IPS-NIHi7 (cell line): Measurements from ENCODE around the gene DDAH1.
"Not testable (repeated sequence)": the region's sequence is repeated elsewhere in the genome, so short reads cannot be mapped to it uniquely, and the experiment has no call there.

Source experiments
- DNase-seq: peaks from one replicate; pipeline ENCODE4 v3.0.0; 2012; ENCODE audit warnings: mixed read lengths; ENCODE audit errors: extremely low spot score

Gene DDAH1

DNA sequence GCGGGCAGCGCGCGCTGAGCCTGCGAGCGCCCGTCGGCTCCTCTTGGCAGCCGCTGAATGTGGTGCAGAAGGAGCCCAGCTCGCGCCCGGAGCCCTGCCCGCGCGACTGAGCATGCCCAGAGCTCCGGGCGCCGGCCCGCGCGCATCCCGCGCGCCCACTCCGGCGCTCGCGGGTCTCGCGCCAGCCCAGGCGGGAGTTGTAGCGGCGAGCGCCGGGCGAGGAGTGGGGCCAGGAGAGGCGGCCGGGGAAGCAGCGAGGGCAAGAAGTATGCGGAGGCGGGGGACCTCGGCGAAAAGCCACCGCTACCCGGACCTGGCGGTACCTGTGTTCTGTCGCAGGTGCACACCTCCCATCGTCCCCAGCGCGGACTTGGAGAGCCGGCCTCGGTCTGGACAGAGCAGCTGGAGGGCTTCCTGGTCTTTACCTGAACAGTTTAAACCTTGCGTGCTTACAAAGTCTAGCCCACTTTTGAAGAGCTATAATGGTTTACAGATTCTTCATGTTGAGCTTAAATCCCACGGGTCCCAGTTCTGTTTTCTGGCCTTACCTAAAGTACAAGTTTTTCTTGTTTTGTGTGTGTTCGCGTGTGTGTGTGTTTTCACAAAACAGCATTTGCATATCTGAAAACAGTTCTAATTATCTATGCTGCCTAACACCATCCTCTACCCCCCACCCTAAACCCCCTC lies at the start of gene DDAH1:
Gene DDAH1 (minus strand): TSS at position 61 of the 687 bp plus-strand sequence. CDS start 114 bp downstream, outside the sequence.
- DNase-seq: peak; percentile 68

DNA sequence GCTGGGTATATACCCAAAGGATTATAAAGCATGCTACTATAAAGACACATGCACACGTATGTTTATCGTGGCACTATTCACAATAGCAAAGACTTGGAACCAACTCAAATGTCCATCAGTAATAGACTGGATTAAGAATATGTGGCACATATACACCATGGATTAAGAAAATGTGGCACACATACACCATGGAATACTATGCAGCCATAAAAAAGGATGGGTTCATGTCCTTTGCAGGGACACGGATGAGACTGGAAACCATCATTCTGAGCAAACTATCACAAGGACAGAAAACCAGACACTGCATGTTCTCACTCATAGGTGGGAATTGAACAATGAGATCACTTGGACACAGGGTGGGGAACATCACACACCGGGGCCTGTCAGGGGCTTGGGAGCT lies 49.0 kb upstream of the DDAH1 start:
- DNase-seq: not testable (repeated sequence)

DNA sequence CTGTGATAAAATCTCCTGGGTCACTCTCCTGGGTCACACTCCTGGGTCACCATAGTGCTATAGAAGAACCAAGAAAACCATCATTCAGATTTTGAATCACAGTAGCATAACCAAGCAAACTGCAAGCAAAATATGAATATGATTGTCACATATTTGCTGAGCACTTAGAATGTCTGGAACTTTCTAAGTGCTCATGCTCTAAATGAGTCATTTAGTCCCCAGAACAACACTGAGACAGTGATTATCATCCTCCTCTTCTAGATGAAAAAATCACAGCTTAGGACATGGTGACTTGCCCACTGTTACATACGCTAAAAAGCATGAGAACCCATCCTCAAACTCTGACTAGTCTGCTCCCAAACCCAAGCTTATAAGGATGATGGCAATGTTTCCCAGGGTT lies 39.5 kb upstream of the DDAH1 start:
- DNase-seq: no peak

DNA sequence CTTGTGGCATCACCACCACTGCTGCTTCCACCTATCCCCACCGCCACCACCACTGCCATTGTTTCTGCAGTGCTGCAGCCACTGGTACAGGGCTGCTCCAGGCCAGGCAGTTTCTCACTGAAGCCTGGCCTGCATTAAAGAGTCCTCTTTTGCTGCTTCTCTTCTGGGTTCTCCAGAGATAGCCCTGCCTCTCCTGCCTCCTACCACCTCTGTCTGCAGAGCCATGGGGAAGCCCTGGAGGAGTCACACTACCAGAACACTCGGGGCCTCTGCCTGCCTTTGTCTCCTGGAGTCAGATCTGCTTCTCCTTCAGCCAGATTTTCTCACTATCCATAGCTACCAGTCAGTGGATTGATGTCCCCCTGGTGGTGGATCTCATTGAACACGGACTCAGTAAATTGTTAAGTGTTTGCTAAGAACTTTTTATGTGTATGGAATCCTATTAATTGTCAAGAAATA lies 37.7 kb upstream of the DDAH1 start:
- peak; percentile 68 for DNase-seq

DNA sequence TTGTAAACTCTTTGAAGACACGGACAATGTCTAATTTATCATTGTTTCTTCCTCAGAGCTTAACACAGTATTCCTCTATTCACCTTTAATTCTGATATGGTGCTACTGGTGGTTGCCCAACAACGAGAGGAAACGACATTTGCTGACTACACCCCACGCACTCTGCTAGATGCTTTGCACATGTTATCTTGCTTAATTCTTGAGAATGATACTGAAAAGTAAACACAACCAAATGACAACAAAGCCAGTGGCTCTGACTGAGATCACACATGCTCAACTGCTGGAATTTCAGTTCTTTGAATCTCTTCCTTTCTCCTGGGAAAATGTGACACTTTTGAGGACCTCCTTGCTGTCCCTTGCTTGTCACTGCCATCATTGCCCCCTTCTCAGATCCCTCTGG lies 37.2 kb upstream of the DDAH1 start:
- no peak for DNase-seq

DNA sequence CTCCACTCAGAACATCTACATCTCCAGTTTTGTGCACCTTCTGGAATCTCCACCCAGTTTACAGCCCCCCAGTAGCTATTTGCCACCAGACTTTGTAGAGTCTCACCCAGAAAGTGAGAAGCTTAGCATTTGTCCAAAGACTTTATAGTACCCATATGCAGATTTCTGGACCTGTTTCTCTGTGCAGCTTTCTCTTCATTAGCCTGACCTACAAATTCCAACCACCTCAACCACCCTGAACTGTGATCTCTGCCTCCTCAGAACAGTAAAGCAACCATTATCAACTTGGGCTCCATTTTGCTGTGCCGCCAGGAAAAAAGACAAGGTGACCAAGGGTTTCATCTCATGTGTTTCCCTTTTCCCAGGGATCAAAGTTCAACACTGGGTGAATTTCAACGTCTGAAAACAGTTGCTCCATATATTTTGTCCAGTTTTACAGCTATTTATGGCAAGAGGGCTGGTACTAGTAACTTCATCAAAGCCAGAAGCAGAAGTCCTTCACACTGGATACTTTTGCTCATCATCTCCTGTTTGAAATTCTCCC lies 36.5 kb upstream of the DDAH1 start:
- no peak for DNase-seq

DNA sequence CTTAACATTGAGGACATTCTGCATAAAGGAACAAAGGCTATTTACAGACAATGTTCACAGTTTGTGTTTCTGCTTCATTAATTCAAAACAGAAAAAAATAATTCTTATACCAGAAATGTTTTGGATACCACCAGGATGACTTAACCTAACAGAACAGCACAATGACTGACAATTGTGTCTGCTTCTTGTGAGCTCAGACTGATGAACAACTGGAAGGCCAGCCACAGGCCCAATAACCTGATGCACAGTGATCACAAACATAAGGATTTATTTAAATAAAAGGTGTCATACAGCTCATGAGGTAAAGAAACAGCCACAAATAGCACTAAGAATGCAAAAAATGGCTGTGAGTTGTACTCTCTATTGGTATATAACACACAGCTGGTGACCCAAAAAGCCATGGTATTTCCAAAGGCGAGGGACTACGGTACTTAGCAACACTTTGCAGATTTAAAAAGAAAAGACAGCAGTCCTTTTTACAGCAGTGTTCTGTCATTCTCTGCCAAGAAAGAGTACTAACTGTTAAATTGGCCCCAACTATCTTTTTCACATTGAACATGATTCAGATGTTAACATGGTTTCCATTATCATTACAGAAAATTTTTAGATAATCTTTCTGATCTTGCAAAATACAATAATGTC lies 32.1 kb upstream of the DDAH1 start:
- DNase-seq: no peak

DNA sequence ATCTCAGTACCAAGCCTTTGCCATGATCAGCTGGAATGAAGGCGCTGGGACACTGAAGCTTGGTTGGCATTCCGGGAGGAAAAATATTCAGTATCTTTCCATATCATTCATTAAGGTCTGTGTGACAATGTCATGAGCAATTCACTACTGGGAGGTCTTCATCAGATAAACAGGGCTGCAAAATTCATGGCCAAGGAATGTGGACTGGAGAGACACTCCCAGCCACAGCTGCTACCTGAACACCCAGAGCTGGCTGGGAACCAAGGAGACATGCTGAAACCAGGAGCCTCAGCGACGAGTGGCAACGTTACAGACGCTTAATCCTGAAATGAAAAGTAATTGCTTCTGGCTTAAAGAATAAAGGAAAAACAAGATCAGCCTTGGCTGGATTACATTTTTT lies 30.6 kb upstream of the DDAH1 start:
- no peak for DNase-seq

DNA sequence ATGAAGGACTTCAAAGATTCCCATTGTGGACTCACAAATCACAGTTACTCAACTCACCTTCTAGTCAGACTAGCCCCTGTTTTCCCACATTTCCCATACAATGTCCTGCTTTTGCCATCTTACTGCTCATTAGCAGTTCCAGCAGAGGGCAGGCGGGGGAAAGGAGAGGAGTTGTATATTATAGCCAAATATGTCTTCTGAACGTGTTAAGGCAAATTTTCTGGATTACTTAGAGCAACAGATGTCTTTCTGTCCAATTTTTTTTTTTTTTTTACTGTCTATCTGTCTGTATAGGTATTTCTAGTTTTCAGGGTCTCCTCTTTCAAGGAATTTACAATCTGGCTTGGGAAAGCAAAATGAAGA lies 29.9 kb upstream of the DDAH1 start:
- no peak for DNase-seq

DNA sequence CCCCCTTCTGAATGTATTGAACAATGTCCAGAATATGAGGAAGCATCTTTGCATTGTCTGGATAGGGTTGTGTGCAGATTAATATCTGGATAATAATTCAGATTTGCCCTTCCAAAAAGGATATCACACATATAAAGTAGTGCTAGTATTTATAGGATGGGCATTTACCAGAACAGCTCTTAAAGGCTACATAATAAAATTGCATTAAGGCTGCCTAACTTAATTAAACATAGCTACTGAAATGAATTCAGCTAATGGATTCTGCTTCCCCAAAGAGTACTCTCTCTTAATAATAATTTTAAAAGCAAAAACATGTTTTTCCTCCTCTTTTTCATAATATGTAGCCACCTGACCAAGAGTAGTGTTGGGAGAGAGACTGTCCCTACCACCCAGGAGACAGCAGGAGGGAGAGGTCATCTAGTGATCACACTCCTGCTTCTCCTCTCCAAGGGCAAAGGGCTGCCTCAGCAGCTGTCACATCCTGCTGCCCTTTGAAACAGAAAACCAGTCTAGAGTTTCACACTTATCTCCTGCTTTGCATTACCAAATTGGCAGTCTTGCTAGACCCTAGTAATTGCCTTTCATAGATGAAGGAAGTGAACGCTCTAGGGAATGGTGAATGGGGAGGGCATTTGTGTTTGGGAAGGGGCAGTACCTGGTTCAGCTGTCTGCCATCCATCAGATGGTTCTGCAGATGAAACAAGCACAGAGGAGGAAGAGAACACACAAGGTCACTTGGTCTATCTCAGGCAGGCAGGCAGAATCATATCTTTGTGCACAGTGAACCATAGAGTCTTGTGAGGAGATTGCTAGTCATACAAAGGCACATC lies 29.3 kb upstream of the DDAH1 start:
- no peak for DNase-seq

DNA sequence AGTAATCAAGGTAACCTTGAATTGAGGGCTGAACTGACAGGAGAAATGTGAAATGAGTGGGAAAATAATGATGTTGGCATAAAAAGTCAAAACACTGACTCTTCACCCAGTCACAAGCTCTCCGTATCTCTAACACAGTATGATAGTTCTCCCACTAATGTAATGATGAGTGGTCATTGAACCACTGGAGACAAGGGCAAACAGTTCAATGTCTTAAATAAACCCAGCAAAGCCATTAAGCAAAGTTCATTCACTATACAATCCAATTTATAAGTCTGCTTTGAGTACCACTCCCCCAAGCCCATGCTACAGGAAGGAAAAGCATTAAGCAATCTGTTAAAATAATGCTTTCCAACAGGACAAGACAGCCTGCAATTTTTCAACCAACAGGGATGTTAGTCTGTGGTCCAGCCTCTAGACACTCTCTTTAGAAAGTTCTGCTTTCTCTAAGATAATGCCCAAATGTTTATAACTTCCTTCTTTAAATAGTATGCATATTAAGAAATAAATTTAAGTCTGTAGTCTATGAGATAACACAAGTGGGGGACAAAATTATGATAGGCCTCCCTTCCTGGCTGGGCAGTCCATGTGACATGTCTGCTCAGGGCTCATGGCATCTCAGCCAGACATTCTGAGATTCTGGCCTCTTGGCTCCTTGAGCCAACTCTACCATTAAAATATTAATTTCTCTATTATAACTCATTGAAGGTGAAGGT lies 25.5 kb upstream of the DDAH1 start:
- no peak for DNase-seq

DNA sequence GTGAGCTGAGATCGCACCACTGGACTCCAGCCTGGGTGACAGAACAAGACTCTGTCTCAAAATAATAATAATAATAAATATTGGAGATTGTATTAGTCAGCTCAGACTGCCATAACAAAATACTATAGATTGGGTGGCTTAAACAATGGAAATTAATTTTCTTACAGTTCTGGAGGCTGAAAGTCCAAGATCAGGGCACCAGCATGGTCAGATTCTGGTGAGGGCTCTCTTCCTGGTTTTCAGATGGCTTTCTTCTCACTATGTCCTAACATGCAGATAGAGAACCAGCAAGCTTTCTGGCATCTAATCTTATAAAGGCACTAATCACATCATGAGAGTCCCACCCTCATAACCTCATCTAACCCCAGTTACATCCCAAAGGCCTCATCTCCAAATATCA lies 23.2 kb upstream of the DDAH1 start:
- no peak for DNase-seq

DNA sequence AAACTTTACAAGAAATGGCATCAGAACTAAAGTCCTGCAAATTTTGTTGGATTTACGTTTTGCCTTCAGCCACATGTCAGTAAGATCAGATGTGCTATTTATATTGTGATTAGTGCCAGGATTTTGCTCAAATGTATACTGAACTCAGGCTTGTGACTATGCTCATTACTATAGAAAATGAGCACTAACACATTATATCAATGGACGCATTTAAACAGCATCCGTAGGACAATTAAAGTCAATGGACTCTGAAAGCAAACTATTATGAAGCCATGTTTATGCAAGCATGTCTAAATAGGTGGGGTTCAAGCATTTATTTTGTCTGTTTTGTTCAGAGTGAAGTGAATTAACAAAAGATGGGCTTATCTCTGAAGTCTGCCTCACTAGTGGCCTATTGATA lies 20.6 kb upstream of the DDAH1 start:
- DNase-seq: no peak

DNA sequence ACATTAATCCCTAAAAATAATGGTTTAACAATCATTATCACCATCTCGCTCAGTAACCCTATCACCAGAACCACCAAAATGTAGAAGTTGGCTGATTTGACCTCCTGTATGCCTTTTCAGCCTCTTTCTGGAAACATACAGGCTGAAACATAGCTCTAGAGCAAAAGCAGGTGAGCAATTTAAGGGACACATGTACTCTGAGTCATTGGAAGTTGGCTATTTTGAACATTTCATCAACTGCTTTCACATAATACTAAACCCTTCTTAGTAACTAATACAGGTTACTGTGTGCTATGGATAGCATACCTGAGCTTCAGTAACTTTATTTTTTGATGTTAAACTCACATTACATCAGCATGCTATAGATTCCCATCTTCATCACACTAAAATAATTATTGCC lies 19.8 kb upstream of the DDAH1 start:
- DNase-seq: no peak

DNA sequence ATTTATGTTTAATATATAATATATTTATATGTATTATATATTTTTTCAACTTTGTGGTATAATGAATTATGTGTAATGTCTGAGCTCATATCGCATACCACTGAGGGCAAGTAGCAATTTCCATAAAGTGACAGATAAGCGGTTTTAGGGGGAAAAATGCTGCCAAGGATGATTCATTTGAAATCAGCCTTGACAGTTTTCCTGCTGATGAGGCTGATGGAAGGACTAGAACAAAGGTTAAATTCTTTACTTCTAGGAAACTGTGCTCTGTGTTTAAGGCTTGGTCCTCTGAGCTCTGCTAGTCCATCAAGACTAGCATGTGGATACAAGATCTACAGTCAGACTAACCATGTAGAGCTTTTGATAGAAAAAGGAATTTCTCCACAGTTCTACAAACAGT lies 19.3 kb upstream of the DDAH1 start:
- DNase-seq: no peak

DNA sequence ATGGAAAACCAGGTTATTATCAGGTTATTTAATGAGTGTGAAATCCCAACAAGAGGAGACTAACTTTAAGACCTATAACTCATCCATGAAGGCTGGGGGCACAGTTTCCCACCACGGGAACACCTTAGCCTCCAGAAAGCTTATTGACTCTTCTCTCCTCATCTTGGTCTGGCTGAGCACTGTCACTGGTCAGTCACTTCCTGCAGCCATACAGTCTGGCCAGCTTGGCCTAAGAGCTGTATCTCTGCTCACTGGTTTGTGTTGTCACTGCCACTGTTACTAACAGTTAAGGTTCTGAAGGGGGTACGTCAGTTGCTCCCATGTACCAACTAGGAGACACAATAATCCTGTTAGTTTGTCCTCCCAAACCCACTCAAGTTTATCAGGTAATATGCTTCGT lies 16.7 kb upstream of the DDAH1 start:
- no peak for DNase-seq

DNA sequence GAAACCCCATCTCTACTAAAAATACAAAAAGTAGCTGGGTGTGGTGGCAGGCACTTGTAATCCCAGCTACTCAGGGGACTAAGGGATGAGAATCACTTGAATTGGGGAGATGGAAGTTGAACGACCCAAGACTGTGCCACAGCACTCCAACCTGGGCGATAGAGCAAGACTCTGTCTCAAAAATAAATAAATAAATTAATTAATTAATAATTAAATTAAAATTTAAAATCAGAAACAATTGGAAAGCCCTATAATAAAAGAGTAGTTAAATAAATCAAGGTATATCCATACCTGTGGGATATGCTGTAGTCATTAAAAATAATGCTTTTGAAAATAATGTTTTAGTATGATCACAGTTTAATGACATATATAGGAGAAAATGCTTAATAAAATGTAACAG lies 15.6 kb upstream of the DDAH1 start:
- no peak for DNase-seq

DNA sequence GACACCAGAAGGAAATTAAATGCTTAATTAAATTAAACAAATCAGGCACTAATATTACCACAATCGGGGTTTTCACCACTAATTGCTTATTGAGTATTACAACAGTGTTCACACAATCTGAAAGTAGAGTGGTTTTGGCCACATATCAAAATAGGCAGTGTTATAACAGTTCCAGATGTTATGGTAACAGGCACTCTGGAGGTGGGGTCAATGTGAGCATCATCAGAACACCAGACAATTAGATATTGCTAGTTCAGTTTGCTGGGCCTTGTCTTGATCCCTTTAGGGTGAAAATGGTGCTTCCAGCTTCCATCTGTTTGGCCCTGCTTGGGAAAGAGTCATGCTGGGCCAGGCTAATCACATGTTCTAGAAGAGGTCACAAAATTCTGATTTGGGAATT lies 14.5 kb upstream of the DDAH1 start:
- no peak for DNase-seq

DNA sequence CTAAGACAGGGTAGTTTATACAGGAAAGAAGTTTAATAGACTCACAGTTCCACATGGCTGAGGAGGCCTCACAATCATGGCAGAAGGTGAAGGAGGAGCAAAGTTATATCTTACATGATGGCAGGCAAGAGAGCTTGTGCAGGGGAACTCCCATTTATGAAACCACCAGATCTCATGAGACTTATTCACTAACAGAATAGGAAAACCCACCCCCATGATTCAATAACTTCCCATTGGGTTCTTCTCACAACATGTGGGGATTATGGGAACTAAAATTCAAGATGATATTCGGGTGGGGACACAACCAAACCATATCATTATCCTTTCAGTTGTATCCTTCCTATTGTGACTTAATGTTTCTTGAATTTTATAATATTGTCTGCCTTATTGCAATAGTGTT lies 13.4 kb upstream of the DDAH1 start:
- no peak for DNase-seq

DNA sequence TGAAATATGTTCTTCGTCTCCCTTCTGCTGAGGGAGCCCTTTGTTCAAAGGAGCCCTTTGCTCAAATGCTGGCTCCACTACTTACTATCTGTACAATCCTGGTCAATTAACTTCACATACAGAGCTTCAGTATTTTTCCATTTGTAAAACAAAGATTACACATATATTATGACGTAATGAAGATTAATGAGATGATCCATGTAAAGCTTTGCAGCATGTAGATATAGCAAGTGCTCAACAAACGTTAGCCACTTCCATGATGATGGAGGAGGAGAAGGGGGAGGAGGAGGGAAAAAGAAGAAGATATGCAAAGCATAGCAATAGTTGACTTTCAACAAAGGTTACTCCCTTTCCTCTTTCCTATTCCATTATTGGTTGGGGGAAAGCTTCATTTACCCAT lies 10.1 kb upstream of the DDAH1 start:
- no peak for DNase-seq

DNA sequence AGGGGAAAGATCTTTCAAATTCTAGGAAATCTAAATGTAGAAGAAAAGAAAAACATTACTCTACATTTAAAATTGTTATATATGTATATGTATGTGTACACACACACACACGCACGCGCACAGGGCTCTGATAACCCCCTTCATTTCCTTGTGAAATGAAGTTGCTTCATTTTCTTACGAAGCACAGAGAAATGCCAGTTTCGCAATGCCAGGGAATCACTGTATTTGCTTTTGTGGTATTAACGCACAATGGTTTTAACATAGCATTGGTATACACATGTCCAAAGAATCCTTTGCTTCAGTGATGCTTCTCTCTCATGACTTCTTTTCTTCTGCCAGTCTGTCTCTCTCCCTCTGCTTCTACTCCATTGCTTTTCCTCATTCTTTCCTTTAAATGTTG lies 8.4 kb upstream of the DDAH1 start:
- DNase-seq: no peak

DNA sequence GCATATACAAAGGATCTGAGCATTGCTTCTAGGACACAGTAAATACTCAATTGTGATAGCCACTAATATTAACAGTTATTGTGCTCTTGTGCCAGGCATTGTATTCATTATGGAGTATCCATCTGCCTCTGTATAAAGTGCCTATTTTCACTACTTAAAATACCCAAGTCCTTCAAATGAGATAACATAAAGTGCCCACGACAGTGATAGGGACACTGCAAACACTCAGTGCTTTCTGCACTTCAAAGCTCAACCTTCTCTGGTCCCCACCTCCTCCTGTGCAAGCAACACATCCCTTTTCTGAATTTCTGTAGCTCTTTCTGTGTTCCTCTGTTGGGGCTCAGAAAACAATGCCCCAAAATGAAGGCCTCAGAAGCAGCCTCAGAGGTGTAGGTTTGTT lies 6.6 kb upstream of the DDAH1 start:
- DNase-seq: no peak
